ENCODE measurements around the gene STMND1.

STMND1 gene

DNA sequence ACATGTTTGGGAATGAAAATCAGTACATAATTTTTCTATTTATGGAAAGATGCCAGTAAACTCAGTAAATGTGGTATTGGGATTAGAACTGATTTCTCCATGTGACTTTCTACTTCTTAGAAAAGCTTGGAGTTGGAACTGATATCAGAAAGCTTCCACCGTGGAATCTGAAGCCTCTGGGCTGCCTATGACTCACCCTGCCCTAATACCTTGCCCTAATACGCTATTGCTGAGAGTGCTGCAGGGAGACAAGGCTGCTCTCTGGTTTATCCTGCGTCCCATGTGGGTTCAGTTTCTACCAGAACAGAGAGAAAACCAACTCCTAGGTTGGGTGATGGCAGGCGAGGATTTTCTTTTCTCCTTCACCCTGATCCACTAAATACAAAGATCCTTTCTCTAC is 3.3 kb upstream of the STMND1 start:
- DNase-seq (ENCODE audit: low read depth), result no peak

- DNase-seq (ENCODE audit: low read depth), result no peak
These were observed 2.3 kb upstream of the STMND1 start for GRCh38 chr6:17099401-17100059.

DNA sequence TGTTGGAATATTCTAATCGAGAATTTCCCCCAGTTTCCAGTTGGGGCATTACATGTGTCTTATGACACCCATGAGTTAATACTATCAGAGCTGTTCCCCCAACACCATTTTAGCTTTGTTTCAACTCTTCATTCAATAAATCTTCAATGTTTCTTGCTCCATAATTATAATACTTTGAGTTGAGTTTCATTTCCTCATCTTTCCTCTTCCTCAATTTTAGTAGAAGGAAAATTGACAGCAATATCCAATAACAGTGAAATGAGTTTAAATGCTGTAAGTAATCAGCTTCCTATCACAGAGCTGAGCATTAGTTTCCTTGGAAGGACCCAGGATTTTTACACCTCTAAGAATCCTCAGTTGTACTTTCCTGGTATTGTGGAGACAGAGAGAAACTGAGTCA is 1.0 kb upstream of the STMND1 start:
- no peak for DNase-seq (ENCODE audit: low read depth)

GRCh38 chr6:17102258-17102870 is 514 bp downstream of the STMND1 start:
- no peak for DNase-seq (ENCODE audit: low read depth)

- no peak for DNase-seq (ENCODE audit: low read depth)
These were observed 1.9 kb downstream of the STMND1 start for GRCh38 chr6:17103715-17104114.

DNA sequence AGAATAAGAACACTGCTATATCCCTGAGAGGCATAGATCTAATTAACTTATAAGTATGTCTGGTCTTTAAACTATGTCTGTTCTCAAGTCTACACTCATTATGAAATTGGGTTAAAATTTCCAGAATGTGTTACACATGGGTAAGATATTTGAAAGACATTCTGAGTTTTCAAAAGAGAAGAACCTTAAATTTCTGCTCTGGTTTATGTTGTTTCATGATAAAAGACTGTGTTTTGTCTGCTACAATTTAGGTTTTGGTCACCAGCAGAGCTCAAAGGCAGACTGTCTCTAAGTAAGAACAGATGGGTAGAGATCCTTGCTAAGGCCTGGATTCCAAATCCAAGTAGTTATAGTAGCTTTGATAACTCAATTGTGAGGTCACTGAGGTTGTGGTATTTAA is 6.0 kb downstream of the STMND1 start:
- no peak for DNase-seq (ENCODE audit: low read depth)

- DNase-seq (ENCODE audit: low read depth), result peak; percentile 61
These were observed 13.6 kb downstream of the STMND1 start for GRCh38 chr6:17115251-17116116.

GRCh38 chr6:17116117-17116440 is 14.2 kb downstream of the STMND1 start:
- no peak for DNase-seq (ENCODE audit: low read depth)

DNA sequence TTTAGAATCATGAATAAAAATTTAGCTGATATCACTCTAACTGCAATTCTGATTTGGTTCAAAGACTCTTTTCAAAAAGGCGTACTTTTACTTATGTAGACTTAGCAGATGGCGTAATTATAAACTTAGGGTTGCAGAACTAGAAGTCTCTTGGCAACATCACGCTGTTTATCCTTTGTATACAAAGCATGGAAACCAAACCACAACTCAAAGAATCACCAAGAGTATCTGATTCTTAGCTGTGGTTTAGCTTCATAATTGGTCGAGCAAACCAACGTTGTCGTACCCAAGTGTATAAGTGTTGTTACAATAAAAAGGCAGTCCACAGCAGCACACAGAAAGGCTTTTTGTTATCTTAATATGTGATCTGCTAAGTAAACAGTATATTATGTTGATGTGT is 18.2 kb downstream of the STMND1 start:
- no peak for DNase-seq (ENCODE audit: low read depth)

DNA sequence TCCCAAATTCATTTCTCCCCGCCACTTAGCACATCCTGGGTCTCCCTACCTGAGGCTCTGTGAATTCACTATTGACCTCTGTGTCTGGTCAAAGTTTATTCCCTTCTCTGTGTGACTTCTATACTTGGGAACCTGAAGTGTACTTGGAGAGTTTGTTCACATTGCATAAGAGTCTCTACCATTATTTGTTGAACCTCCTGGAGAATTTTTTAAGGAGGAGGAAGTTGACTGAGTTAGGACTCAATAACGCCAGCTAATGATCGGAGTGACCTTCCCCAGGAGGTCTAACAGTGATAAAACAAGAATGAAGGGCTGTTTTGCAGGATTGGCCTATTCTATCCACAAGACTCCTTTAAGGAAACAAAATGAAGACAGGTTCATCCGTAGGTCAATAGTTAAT is 23.6 kb downstream of the STMND1 start:
- DNase-seq (ENCODE audit: low read depth), result no peak

DNA sequence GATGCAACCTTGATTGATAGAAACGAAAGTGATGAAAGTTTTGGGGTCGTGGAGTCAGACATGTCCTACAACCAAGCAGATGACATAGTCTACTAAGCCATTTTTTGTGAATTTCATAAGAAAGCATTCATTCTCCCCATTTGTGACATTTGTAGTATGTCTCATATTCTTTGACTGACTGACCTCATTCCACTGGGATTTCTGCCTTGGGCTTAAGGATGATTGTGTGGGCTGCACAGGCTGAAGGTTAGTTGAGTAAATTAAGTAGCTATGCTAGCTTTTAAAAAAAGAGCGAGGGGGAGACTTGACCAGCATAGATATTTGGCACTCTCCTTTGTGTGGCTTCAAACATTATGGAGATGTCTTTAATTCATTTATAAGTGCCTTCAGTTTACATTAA is 28.9 kb downstream of the STMND1 start:
- DNase-seq (ENCODE audit: low read depth), result no peak

- DNase-seq (ENCODE audit: low read depth), result no peak
These were observed 31.1 kb downstream of the STMND1 start for GRCh38 chr6:17132967-17133366.

GRCh38 chr6:17138033-17138432 is 36.2 kb downstream of the STMND1 start:
- no peak for DNase-seq (ENCODE audit: low read depth)

- DNase-seq (ENCODE audit: low read depth), result no peak
These were observed 42.2 kb downstream of the STMND1 start for GRCh38 chr6:17144016-17144415.

DNA sequence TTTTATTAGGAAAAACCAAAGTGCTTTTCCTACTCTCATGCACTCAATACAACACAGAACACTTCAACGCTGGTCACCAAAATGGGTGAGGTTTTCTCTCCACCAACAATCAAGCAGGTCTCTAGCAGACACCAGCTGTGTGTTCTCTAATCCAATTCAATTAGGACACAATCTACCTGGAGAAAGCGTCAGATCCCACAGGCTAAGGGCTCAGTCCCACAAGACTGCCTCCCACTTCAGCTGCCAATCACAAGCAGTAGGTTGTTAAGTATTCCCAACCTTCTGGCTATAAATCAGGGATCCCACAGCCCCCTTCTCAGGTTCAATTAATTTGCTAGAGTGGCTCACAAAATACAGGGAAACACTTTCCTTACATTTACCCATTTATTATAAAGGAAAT is 47.7 kb downstream of the STMND1 start:
- DNase-seq (ENCODE audit: low read depth), result no peak

DNA sequence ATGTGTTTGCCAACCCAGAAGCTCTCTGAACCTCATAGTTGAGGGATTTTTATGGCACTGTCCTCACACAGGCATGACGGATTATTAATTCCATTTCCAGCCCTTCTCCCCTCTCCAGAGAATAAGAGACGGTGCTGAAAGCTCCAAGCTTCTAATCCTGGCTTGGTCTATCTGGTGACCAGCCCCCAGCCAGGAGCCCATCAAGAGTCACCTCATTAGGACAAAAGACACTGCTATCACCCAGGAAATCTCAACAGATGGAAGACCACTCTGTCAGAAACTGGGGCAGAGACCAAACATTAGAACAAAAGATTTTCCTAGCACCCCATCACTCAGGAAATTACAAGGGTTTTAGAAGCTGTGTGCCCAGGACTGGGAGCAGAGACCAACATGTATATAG is 48.2 kb downstream of the STMND1 start:
- DNase-seq (ENCODE audit: low read depth), result no peak

- no peak for DNase-seq (ENCODE audit: low read depth)
These were observed 50.0 kb downstream of the STMND1 start for GRCh38 chr6:17151888-17152287.

DNA sequence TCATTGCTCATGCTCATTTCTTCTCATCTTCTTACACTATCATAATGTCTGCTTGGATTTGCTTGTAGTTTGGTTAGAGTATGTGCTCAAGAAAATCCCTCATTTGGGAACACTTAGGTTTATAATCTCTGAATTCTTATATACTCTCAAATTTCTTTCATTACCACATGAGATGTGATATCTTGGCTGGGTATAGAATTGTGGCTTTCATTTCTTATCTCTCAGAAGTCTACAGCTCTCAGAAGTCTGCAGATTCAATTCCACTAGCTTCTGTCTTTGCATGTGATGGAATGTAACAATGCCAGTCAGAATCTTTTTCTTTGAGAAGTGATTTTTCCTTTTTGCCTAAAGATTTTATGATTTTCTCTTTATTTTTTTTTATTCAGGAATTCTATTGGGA is 50.9 kb downstream of the STMND1 start:
- DNase-seq (ENCODE audit: low read depth), result no peak

GRCh38 chr6:17156112-17156921 is 54.5 kb downstream of the STMND1 start:
- peak; percentile 67 for DNase-seq (ENCODE audit: low read depth)

DNA sequence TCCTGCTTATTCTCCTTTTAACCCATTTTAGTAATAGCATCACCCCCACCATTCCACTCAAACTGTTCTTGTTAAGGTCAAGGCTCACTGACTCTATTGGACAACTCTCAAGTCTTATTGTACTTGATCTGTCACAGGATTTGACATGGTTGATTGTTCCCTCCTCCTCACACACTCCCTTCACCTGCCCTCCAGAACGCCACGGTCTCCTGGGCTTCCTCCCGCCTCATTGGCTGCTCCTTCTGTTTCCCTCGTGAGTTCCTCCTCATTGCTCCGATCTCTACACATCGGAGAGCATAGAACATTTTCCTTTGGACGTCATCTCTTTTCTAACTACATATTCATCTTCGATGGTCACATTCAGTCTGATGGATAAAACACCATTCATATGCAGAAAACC is 55.1 kb downstream of the STMND1 start:
- DNase-seq (ENCODE audit: low read depth), result no peak

GRCh38 chr6:17157617-17158016 is 55.8 kb downstream of the STMND1 start:
- no peak for DNase-seq (ENCODE audit: low read depth)

- no peak for DNase-seq (ENCODE audit: low read depth)
These were observed 57.4 kb downstream of the STMND1 start for GRCh38 chr6:17159240-17159639.

DNA sequence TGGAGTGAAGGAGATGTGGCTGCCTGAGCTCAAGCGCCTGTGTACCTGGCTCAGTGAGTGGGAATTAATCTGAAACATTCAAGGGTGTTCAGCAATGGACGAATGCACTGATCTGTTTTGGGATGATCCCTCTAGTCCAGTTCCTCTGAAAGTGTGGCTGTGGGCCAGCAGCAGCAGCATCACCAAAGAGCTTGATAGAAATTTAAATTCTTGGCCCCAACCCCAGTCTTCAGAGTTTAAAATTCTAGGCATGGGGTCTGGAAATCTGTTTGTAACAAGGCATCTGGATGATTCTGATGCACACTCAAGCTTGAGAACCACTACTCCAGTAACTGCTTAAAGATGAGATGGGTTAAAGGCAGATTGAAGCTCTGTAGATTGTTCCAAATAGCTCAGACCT is 59.2 kb downstream of the STMND1 start:
- DNase-seq (ENCODE audit: low read depth), result no peak

Data from stromal cell of bone marrow (primary cell).